Measurements from ENCODE around the gene DGCR2. TPM values are rescaled to one million over a fixed set of nuclear protein-coding genes. Genes with fewer than 3 reads are reported as not detected.

The DGCR2 gene
- polyA plus RNA-seq, 3 donors = 13.4 to 32.6 (median 24.3) TPM

DNA sequence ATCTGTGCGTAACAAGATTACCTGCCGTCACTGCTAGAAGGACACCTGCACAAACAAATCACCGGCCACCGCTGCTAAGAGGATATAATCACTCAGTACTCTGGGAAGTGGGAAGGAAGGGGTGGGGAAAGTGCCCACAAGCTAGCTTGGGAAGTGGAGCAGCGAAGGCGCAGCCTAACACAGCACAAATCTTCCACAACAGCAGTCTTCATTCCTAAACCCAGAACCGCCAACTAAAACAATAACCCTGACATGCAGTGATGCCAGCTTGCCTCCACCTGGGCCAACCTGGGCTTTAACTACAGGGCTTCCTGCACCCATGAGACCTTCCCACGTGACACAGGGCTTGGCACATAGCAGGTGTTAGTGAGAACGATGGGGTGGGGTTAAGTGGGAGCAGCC lies 5.1 kb downstream of the DGCR2 start:
- no peak overlapping the region for H3K27ac ChIP-seq (ENCODE audit: low read depth, low read length)
- 29 to 65% (median 62%) methylated on average over 9 of the region's 9 CpGs for WGBS, 3 donors

GRCh38 chr22:19115628-19116027 lies 6.6 kb downstream of the DGCR2 start:
- H3K27ac ChIP-seq (ENCODE audit: low read depth, low read length) = no peak overlapping the region
- WGBS, 3 donors = 63 to 76% (median 66%) methylated on average over 4 of the region's 4 CpGs

GRCh38 chr22:19114984-19115552 lies 7.1 kb downstream of the DGCR2 start:
- no peak overlapping the region for H3K27ac ChIP-seq (ENCODE audit: low read depth, low read length)
- WGBS, 3 donors = 71 to 89% (median 81%) methylated on average over 4 of the region's 4 CpGs

GRCh38 chr22:19113429-19113828 lies 8.8 kb downstream of the DGCR2 start:
- H3K27ac ChIP-seq (ENCODE audit: low read depth, low read length) = no peak overlapping the region
- 94 to 99% (median 98%) methylated on average over 5 of the region's 5 CpGs for WGBS, 3 donors

DNA sequence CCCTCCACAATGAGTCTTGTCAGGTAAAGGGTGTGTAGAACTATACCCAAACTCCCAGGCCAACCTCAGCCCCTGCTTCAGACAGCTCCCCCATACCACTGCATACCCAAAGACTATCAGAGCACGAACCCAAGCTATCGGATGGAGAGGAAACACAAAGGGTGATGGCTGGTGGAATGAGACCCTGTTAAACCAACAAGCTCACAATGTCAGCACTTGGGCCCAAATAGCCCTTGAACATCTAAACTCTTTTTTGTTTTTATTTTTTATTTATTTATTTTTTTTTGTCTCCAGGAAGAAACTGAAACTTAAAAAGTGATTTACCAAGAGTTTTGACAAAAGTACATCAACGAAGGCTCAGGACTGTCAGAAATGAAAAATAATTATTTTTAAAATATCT lies 10.6 kb downstream of the DGCR2 start:
- no peak overlapping the region for H3K27ac ChIP-seq (ENCODE audit: low read depth, low read length)
- 84 to 95% (median 89%) methylated on average over 3 of the region's 3 CpGs for WGBS, 3 donors

GRCh38 chr22:19111140-19111539 lies 11.1 kb downstream of the DGCR2 start:
- no peak overlapping the region for H3K27ac ChIP-seq (ENCODE audit: low read depth, low read length)
- WGBS, 3 donors = 83 to 93% (median 86%) methylated on average over 3 of the region's 3 CpGs

- no peak overlapping the region for H3K27ac ChIP-seq (ENCODE audit: low read depth, low read length)
Observed at GRCh38 chr22:19110646-19111045, 11.6 kb downstream of the DGCR2 start.

GRCh38 chr22:19110064-19110458 lies 12.2 kb downstream of the DGCR2 start:
- no peak overlapping the region for H3K27ac ChIP-seq (ENCODE audit: low read depth, low read length)
- 24 to 75% (median 53%) methylated on average over 4 of the region's 4 CpGs for WGBS, 3 donors

GRCh38 chr22:19109198-19110063 lies 12.8 kb downstream of the DGCR2 start:
- WGBS, 3 donors = 34 to 52% (median 38%) methylated on average over 7 of the region's 7 CpGs
- no peak overlapping the region for H3K27ac ChIP-seq (ENCODE audit: low read depth, low read length)

GRCh38 chr22:19108807-19109197 lies 13.4 kb downstream of the DGCR2 start:
- H3K27ac ChIP-seq (ENCODE audit: low read depth, low read length) = no peak overlapping the region
- whole genome bisulfite sequencing, 3 donors = 40 to 76% (median 49%) methylated on average over 3 of the region's 3 CpGs

- H3K27ac ChIP-seq (ENCODE audit: low read depth, low read length) = no peak overlapping the region
- WGBS, 3 donors = 72 to 89% (median 86%) methylated on average over 8 of the region's 8 CpGs
Observed at GRCh38 chr22:19107730-19108074, 14.5 kb downstream of the DGCR2 start.

DNA sequence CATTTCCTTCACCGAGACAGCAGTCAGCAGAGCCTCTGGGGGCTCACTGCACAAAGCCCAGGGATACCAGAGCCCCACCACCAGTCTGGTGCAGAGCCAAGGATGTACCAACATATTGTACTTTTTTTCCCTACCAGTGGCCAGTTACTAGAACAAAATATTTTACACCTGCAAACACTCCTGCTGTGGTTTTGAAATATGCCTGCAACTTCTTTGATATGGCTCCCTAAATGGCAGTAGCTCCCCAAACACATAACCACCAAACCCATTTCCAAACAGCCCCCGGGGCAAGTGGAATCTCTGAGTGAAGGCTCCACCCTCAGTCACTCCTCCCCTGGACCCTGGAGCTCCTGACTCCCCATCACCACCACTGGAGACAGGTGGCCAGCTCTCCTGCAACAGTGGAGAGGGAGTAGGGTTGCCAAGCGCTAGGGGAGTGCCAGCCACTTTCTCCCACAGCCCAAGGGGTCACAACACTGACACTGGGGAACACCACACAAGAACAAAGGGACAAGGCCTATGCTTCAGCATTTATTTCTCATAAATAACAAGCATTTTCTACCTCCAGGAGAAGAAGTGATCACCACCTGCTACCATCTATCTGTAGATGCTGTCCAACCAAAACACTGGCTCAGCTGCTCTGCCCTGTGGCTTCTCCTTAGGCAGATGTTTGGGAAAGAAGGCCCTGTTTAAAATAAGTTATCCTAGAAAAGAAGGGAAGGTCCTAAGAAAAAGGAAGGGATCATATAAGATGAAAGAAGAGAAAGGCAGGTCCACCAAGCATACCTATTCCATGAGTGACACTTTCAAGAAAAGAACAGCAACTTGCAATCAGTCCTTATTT lies 15.1 kb downstream of the DGCR2 start:
- H3K27ac ChIP-seq (ENCODE audit: low read depth, low read length) = no peak overlapping the region
- 58 to 82% (median 70%) methylated on average over 3 of the region's 3 CpGs for WGBS, 3 donors

- H3K27ac ChIP-seq (ENCODE audit: low read depth, low read length) = no peak overlapping the region
- WGBS, 3 donors = 55 to 65% (median 58%) methylated on average over 18 of the region's 18 CpGs
Observed at GRCh38 chr22:19105867-19106802, 16.1 kb downstream of the DGCR2 start.

DNA sequence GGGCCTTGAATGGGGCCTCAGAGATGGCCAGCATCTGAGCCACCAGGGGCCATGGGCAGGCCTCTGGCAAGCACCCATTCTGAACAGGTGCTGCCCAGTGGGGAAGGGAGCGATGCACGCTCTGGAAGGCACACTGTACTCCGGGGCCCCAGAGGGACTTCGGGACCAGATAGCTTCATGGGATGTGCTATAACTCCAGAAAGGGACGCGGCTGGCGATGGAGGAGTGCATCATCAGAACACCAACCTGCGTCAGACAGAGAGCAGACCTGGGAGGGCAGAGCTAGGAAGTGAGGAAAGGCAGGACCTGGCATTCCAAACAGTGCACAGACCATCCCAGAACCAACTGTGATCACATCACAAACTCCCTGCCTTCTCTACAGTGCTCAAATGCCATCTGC lies 16.8 kb downstream of the DGCR2 start:
- H3K27ac ChIP-seq (ENCODE audit: low read depth, low read length) = no peak overlapping the region

GRCh38 chr22:19103880-19104821 lies 18.1 kb downstream of the DGCR2 start:
- H3K27ac ChIP-seq (ENCODE audit: low read depth, low read length) = no peak overlapping the region

More for the DNA sequence above, 16.8 kb downstream of the DGCR2 start:
- 88 to 96% (median 91%) methylated on average over 8 of the region's 8 CpGs for WGBS, 3 donors

GRCh38 chr22:19098157-19098556 lies 24.1 kb downstream of the DGCR2 start:
- WGBS, 3 donors = 41 to 80% (median 77%) methylated on average over 4 of the region's 4 CpGs
- H3K27ac ChIP-seq (ENCODE audit: low read depth, low read length) = no peak overlapping the region

More at GRCh38 chr22:19103880-19104821, 18.1 kb downstream of the DGCR2 start:
- WGBS, 3 donors = 36 to 70% (median 68%) methylated on average over 5 of the region's 5 CpGs

DNA sequence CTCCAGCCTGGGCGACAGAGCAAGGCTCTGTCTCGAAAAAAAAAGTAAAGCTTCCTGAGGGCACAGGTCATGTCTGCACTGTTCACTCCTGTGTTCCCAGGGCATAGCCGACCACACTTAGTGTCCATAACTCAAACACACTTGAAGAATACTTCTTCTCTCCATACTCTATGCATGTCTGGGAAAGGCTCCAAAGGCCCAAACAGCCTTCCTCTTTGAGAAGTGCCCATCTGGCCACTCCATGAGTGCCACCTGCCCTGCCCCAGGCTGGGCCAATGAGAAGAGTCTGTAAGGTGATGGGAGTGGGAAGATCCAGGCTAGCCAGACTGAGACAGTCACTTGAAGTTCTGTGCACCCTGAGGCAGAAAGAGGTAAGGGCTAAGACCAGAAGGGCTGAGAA lies 24.7 kb downstream of the DGCR2 start:
- H3K27ac ChIP-seq (ENCODE audit: low read depth, low read length) = no peak overlapping the region
- 68 to 74% (median 68%) methylated on average over 3 of the region's 3 CpGs for WGBS, 3 donors

Measured in adipose tissue (tissue), 3 donors.